SU-DHL-6 (cell line): ENCODE results near the gene TESK2.

Source experiments
- H2AFZ ChIP-seq: fragments of 200-600 bp; sonication (generic); 2 replicates; pipeline ENCODE4 v1.6.1; 2014; ENCODE audit warnings: low read depth, mild to moderate bottlenecking, moderate library complexity, mixed read lengths, antibody characterized with exemption, low read length; ENCODE audit not compliant: severe bottlenecking
- H3F3A ChIP-seq: fragments of 200-600 bp; shearing (Covaris generic); 2 replicates; pipeline ENCODE4 v1.6.0; 2016; ENCODE audit warnings: antibody characterized with exemption, mild to moderate bottlenecking; ENCODE audit not compliant: insufficient read depth
- H3K27ac ChIP-seq: fragments of 200-600 bp; sonication (generic); 2 replicates; pipeline ENCODE4 v1.5.1; 2016; ENCODE audit warnings: low read depth, mild to moderate bottlenecking, low read length, moderate library complexity, mixed read lengths
- H3K27me3 ChIP-seq: fragments of 200-600 bp; sonication (generic), shearing (Covaris generic); 2 replicates; pipeline ENCODE4 v1.6.0; 2014; ENCODE audit warnings: mild to moderate bottlenecking, low read length
- H3K36me3 ChIP-seq: fragments of 200-600 bp; sonication (generic); 2 replicates; pipeline ENCODE4 v1.6.1; 2014; ENCODE audit warnings: mild to moderate bottlenecking, low read length, mixed read lengths
- H3K4me2 ChIP-seq: fragments of 300-600, 200-600 bp; shearing (Covaris generic), sonication (generic); 2 replicates; pipeline ENCODE4 v1.6.0; 2014; ENCODE audit warnings: low read length, low read depth, mild to moderate bottlenecking; ENCODE audit not compliant: poor library complexity, severe bottlenecking
- H3K4me3 ChIP-seq: fragments of 200-600 bp; sonication (generic); 2 replicates; pipeline ENCODE4 v1.5.1; 2014; ENCODE audit warnings: antibody characterized with exemption, low read length, mild to moderate bottlenecking, mixed read lengths; ENCODE audit not compliant: insufficient read depth, poor library complexity, severe bottlenecking
- H3K79me2 ChIP-seq: fragments of 200-600 bp; sonication (generic); 2 replicates; pipeline ENCODE4 v1.6.1; 2014; ENCODE audit warnings: mild to moderate bottlenecking, low read length, moderate library complexity; ENCODE audit not compliant: insufficient read depth
- H3K9ac ChIP-seq: fragments of 200-600 bp; sonication (generic); 2 replicates; pipeline ENCODE4 v1.7.0; 2014; ENCODE audit warnings: mild to moderate bottlenecking, low read length
- H3K9me2 ChIP-seq: fragments of 200-600 bp; sonication (generic); replicated peaks from 2 replicates; pipeline ENCODE4 v1.6.1; 2014; ENCODE audit warnings: low read length; ENCODE audit not compliant: insufficient read depth
- H3K9me3 ChIP-seq: fragments of 200-600 bp; sonication (generic); 2 replicates; pipeline ENCODE4 v1.6.1; 2014; ENCODE audit warnings: low read length, mixed read lengths; ENCODE audit not compliant: insufficient read depth
- H4K20me1 ChIP-seq: fragments of 200-600 bp; sonication (generic); 2 replicates; pipeline ENCODE4 v1.6.1; 2014; ENCODE audit warnings: low read depth, mild to moderate bottlenecking, antibody characterized with exemption, low read length, moderate library complexity, mixed read lengths
- EZH2phosphoT487 ChIP-seq: fragments of 200-600 bp; sonication (generic), shearing (Covaris generic); conservative IDR thresholded peaks from 2 replicates; pipeline ENCODE4 v1.6.1; 2018; ENCODE audit warnings: mild to moderate bottlenecking, antibody characterized with exemption, low read length, moderate library complexity, mixed read lengths
- TF ChIP-seq, protein P1 (sequence below): fragments of 200-600 bp; sonication (generic); IDR thresholded peaks from one replicate; pipeline ENCODE4 v1.5.1; 2017; ENCODE audit warnings: antibody characterized with exemption, mild to moderate bottlenecking, low read length, moderate library complexity; ENCODE audit not compliant: insufficient read depth, poor library complexity, severe bottlenecking

TESK2 gene

DNA sequence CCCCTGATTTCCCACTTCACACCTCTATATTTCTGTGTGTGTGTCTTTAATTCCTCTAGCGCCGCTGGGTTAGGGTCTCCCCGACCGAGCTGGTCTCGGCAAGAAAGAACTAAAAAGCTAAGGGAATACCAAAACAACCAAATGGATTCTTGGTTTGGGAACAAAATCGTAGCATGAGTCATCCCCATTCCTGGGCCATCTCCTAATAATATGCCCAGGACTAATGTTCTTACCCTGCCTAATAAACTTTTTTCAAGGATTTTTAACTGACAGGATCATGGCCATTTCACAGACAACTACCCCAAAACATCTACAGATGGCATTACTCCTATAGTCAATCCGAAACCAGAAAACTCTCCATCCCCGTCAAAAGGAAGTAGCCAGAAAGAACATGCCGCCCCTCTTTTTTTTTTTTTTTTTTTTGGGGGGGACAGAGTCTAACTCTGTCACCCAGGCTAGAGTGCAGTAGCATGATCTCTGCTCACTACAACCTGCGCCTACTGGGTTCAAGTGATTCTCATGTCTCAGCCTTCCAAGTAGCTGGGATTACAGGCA lies 168.4 kb downstream of the TESK2 start:
- TF ChIP-seq, protein P1, sequence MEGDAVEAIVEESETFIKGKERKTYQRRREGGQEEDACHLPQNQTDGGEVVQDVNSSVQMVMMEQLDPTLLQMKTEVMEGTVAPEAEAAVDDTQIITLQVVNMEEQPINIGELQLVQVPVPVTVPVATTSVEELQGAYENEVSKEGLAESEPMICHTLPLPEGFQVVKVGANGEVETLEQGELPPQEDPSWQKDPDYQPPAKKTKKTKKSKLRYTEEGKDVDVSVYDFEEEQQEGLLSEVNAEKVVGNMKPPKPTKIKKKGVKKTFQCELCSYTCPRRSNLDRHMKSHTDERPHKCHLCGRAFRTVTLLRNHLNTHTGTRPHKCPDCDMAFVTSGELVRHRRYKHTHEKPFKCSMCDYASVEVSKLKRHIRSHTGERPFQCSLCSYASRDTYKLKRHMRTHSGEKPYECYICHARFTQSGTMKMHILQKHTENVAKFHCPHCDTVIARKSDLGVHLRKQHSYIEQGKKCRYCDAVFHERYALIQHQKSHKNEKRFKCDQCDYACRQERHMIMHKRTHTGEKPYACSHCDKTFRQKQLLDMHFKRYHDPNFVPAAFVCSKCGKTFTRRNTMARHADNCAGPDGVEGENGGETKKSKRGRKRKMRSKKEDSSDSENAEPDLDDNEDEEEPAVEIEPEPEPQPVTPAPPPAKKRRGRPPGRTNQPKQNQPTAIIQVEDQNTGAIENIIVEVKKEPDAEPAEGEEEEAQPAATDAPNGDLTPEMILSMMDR: no peak
- TF ChIP-seq EZH2phosphoT487: no peak
- Histone ChIP-seq H2AFZ (no peak overlapping the region), H3K27me3 (no peaks in the 10 kb centered on the region), H3K79me2 (peaks cover 11% of the 10 kb centered on the region), H3K4me3 (no peak overlapping the region), H3K9me2 (no peaks in the 10 kb centered on the region), H3F3A (0 out of 2 replicates have a peak, but pooled peaks cover 7% of the 10 kb centered on the region), H3K9ac (no peak overlapping the region), H3K4me2 (no peak overlapping the region), H3K36me3 (no peaks in the 10 kb centered on the region), H3K9me3 (no peaks in the 10 kb centered on the region), H4K20me1 (no peaks in the 10 kb centered on the region), H3K27ac (no peak overlapping the region)

DNA sequence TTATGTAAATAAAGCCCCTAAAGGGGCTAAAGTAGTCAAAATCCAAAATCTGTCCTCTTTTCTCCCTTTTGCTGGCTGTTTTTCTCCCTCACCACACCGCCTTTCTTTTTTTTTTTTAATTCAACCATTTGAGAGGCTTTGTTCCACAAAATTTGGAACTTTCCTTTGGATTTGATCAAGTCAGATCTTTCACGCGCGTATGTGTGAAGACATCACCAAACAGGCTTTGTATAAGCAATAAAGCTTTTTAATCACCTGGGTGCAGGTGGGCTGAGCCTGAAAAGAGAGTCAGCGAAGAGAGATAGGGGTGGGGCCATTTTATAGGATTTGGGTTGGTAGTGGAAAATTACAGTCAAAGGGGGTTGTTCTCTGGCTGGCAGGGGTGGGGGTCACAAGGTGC lies 169.5 kb downstream of the TESK2 start:
- H3K9me2 ChIP-seq: no peaks in the 10 kb centered on the region
- 0 out of 2 replicates have a peak, but pooled peaks cover 1% of the 10 kb centered on the region for H3K79me2 ChIP-seq
- H3K27ac ChIP-seq: no peak overlapping the region
- TF ChIP-seq, protein P1: no peak
- no peak for TF ChIP-seq EZH2phosphoT487
- no peak overlapping the region for H3K9ac ChIP-seq
- no peaks in the 10 kb centered on the region for H3K9me3 ChIP-seq
- no peak overlapping the region for H3K4me2 ChIP-seq
- no peaks in the 10 kb centered on the region for H3K36me3 ChIP-seq
- no peak overlapping the region for H2AFZ ChIP-seq
- 0 out of 2 replicates have a peak, but pooled peaks cover 6% of the 10 kb centered on the region for H3F3A ChIP-seq
- no peaks in the 10 kb centered on the region for H4K20me1 ChIP-seq
- H3K4me3 ChIP-seq: no peak overlapping the region
- no peaks in the 10 kb centered on the region for H3K27me3 ChIP-seq

DNA sequence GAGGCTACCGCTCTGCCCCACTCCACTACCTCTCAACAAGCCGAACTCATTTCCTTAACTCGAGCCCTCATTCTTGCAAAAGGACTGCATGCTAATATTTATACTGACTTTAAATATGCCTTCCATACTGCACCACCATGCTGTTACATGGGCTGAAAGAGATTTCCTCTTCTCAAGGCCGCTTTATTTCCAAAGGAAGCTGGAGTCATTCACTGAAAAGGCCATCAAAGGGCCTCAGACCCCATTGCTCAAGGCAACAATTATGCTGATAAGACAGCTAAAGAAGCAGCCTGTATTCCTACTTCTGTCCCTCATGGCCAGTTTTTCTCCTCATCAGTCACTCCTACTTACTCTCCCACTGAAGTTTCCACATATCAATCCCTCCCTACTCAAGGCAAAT lies 171.2 kb downstream of the TESK2 start:
- no peaks in the 10 kb centered on the region for H3F3A ChIP-seq
- no peaks in the 10 kb centered on the region for H4K20me1 ChIP-seq
- no peak for TF ChIP-seq EZH2phosphoT487
- TF ChIP-seq, protein P1: no peak
- no peak overlapping the region for H3K27ac ChIP-seq
- no peak overlapping the region for H3K9ac ChIP-seq
- H3K27me3 ChIP-seq: no peaks in the 10 kb centered on the region
- H3K79me2 ChIP-seq: no peaks in the 10 kb centered on the region
- no peaks in the 10 kb centered on the region for H3K9me2 ChIP-seq
- no peak overlapping the region for H3K4me2 ChIP-seq
- no peaks in the 10 kb centered on the region for H3K9me3 ChIP-seq
- H2AFZ ChIP-seq: no peak overlapping the region
- no peak overlapping the region for H3K4me3 ChIP-seq
- no peaks in the 10 kb centered on the region for H3K36me3 ChIP-seq
